DOHH2 (cell line): Measurements from ENCODE around the gene HIGD2A.

ENCODE experiments used
- CTCF ChIP-seq: fragments of 200-600 bp; sonication (generic); IDR thresholded peaks from one replicate; pipeline ENCODE4 v1.5.1; 2014; ENCODE audit warnings: antibody characterized with exemption, mild to moderate bottlenecking, low read depth, low read length; ENCODE audit not compliant: poor library complexity, severe bottlenecking
- EZH2phosphoT487 ChIP-seq: fragments of 200-600 bp; sonication (generic); IDR thresholded peaks from 2 replicates; pipeline ENCODE4 v1.6.1; 2017; ENCODE audit warnings: borderline replicate concordance, mild to moderate bottlenecking, antibody characterized with exemption, low read length, moderate library complexity, mixed read lengths

GRCh38 chr5:176366232-176366894, 22.2 kb upstream of the HIGD2A start:
- TF ChIP-seq EZH2phosphoT487: no peak
- TF ChIP-seq CTCF: no peak
